H9 (cell line): ENCODE data around the gene AATK. TPM values are rescaled to one million over a fixed set of nuclear protein-coding genes. Genes with fewer than 3 reads are reported as not detected.

ENCODE experiments used
- DNase-seq: peaks from one replicate; pipeline ENCODE4 v3.0.0-alpha.2; 2017
- H2AFZ ChIP-seq: one replicate; pipeline ENCODE4 v1.6.1; 2013; ENCODE audit warnings: mild to moderate bottlenecking, low read length, control low read depth, moderate library complexity
- H2AK5ac ChIP-seq: 2 replicates; pipeline ENCODE4 v1.6.1; 2013; ENCODE audit warnings: low read length, control low read depth, mixed read lengths; ENCODE audit not compliant: insufficient read length
- H2BK120ac ChIP-seq: one replicate; pipeline ENCODE4 v1.6.1; 2013; ENCODE audit warnings: low read depth, mild to moderate bottlenecking, low read length, control low read depth, inconsistent platforms; ENCODE audit not compliant: poor library complexity, severe bottlenecking
- H2BK12ac ChIP-seq: 2 replicates; pipeline ENCODE4 v1.6.1; 2013; ENCODE audit warnings: low read length, control low read depth, mixed read lengths, low read depth; ENCODE audit not compliant: insufficient read length
- H2BK15ac ChIP-seq: 2 replicates; pipeline ENCODE4 v1.6.1; 2013; ENCODE audit warnings: low read depth, low read length, control low read depth
- H2BK20ac ChIP-seq: one replicate; pipeline ENCODE4 v1.6.1; 2013; ENCODE audit warnings: low read depth, mild to moderate bottlenecking, low read length, control low read depth, inconsistent platforms; ENCODE audit not compliant: poor library complexity, severe bottlenecking
- H2BK5ac ChIP-seq: 2 replicates; pipeline ENCODE4 v1.6.1; 2013; ENCODE audit warnings: low read length, control low read depth, mixed read lengths; ENCODE audit not compliant: insufficient read length
- H3K14ac ChIP-seq: 2 replicates; pipeline ENCODE4 v1.6.1; 2013; ENCODE audit warnings: low read length, control low read depth; ENCODE audit not compliant: insufficient read depth
- H3K18ac ChIP-seq: 2 replicates; pipeline ENCODE4 v1.6.1; 2013; ENCODE audit warnings: low read depth, mild to moderate bottlenecking, mixed read lengths, low read length, control low read depth; ENCODE audit not compliant: insufficient read length
- H3K23ac ChIP-seq: 2 replicates; pipeline ENCODE4 v1.6.1; 2013; ENCODE audit warnings: low read length, control low read depth, mixed read lengths, low read depth; ENCODE audit not compliant: insufficient read length
- H3K23me2 ChIP-seq: 2 replicates; pipeline ENCODE4 v1.6.1; 2013; ENCODE audit warnings: low read depth, mild to moderate bottlenecking, mixed read lengths, low read length, control low read depth; ENCODE audit not compliant: insufficient read length, poor library complexity, severe bottlenecking
- H3K27ac ChIP-seq: 2 replicates; pipeline ENCODE4 v1.5.1; 2013; ENCODE audit warnings: low read length, control low read depth, mixed read lengths, low read depth; ENCODE audit not compliant: insufficient read length
- H3K27me3 ChIP-seq: 2 replicates; pipeline ENCODE4 v1.6.1; 2013; ENCODE audit warnings: low read length, control low read depth, inconsistent platforms; ENCODE audit not compliant: insufficient read depth
- H3K4ac ChIP-seq: 2 replicates; pipeline ENCODE4 v1.6.1; 2013; ENCODE audit warnings: low read depth, mild to moderate bottlenecking, control low read depth, inconsistent platforms, low read length, moderate library complexity
- H3K4me1 ChIP-seq: 2 replicates; pipeline ENCODE4 v1.6.1; 2013; ENCODE audit warnings: low read length, control low read depth, inconsistent platforms; ENCODE audit not compliant: insufficient read depth
- H3K4me2 ChIP-seq: 2 replicates; pipeline ENCODE4 v1.6.1; 2013; ENCODE audit warnings: low read length, control low read depth, mixed read lengths; ENCODE audit not compliant: insufficient read length, insufficient read depth
- H3K56ac ChIP-seq: 2 replicates; pipeline ENCODE4 v1.6.1; 2013; ENCODE audit warnings: low read depth, mild to moderate bottlenecking, mixed read lengths, low read length, control low read depth; ENCODE audit not compliant: insufficient read length
- H3K79me1 ChIP-seq: 2 replicates; pipeline ENCODE4 v1.6.1; 2013; ENCODE audit warnings: low read depth, mild to moderate bottlenecking, moderate library complexity, low read length, control low read depth, inconsistent platforms; ENCODE audit not compliant: insufficient read depth, poor library complexity, severe bottlenecking
- H3K79me2 ChIP-seq: 2 replicates; pipeline ENCODE4 v1.6.1; 2013; ENCODE audit warnings: low read length, control low read depth, inconsistent platforms; ENCODE audit not compliant: insufficient read depth
- H3K9ac ChIP-seq: 2 replicates; pipeline ENCODE4 v1.6.1; 2013; ENCODE audit warnings: low read length, control low read depth, mixed read lengths; ENCODE audit not compliant: insufficient read length; ENCODE audit errors: extremely low read depth
- H3K9me3 ChIP-seq: one replicate; pipeline ENCODE4 v1.6.1; 2013; ENCODE audit warnings: low read depth, low read length, inconsistent platforms; ENCODE audit not compliant: control insufficient read depth
- H3T11ph ChIP-seq: one replicate; pipeline ENCODE4 v1.6.1; 2013; ENCODE audit warnings: mild to moderate bottlenecking, low read length, control low read depth, inconsistent platforms
- H4K20me1 ChIP-seq: one replicate; pipeline ENCODE4 v1.6.1; 2013; ENCODE audit not compliant: control insufficient read depth, insufficient read length, insufficient read depth
- H4K5ac ChIP-seq: 2 replicates; pipeline ENCODE4 v1.6.1; 2013; ENCODE audit warnings: low read depth, mild to moderate bottlenecking, mixed read lengths, low read length, control low read depth; ENCODE audit not compliant: insufficient read length
- H4K8ac ChIP-seq: replicated peaks from 2 replicates; pipeline ENCODE4 v1.6.1; 2013; ENCODE audit warnings: low read length, control low read depth, mixed read lengths, low read depth; ENCODE audit not compliant: insufficient read length
- H4K91ac ChIP-seq: 2 replicates; pipeline ENCODE4 v1.6.1; 2013; ENCODE audit warnings: low read depth, mild to moderate bottlenecking, moderate library complexity, mixed read lengths, low read length, control low read depth; ENCODE audit not compliant: insufficient read length
- H3K27ac Mint-ChIP-seq, 3 experiments: 2 replicates in 2 of 3; 3 replicates in 1 of 3; pipeline ENCODE4 v1.8.0; 2020 to 2021; ENCODE audit warnings: mixed read lengths in 3 of 3, mild to moderate bottlenecking in 1 of 3, moderate library complexity in 1 of 3
- H3K27me3 Mint-ChIP-seq: 2 replicates; pipeline ENCODE4 v1.8.0; 2021; ENCODE audit warnings: low read depth, mild to moderate bottlenecking, moderate library complexity, mixed read lengths
- H3K36me3 Mint-ChIP-seq, 3 experiments: 2 replicates in 2 of 3; 3 replicates in 1 of 3; pipeline ENCODE4 v1.8.0; 2020 to 2021; ENCODE audit warnings: low read depth in 3 of 3, mixed read lengths in 3 of 3; ENCODE audit not compliant: insufficient read depth in 1 of 3
- H3K4me1 Mint-ChIP-seq, 2 experiments: 2 replicates each; pipeline ENCODE4 v1.8.0; 2020; ENCODE audit warnings: mixed read lengths in 2 of 2
- H3K4me3 Mint-ChIP-seq, 2 experiments: 2 replicates in 1 of 2; 3 replicates in 1 of 2; pipeline ENCODE4 v1.8.0; 2020 to 2021; ENCODE audit warnings: mild to moderate bottlenecking in 2 of 2, mixed read lengths in 2 of 2, moderate library complexity in 1 of 2
- H3K9me3 Mint-ChIP-seq, 2 experiments: 2 replicates in 1 of 2; 3 replicates in 1 of 2; pipeline ENCODE4 v1.8.0; 2020; ENCODE audit warnings: mild to moderate bottlenecking in 2 of 2, mixed read lengths in 2 of 2, moderate library complexity in 1 of 2
- WGBS: extraction: QIAGEN DNeasy Blood & Tissue Kit; methylation state at CpG from one replicate; pipeline ENCODE4 v1.1.7; 2013; ENCODE audit warnings: missing lambda C conversion rate, low lambda C conversion rate, mixed read lengths; ENCODE audit not compliant: insufficient read length; ENCODE audit errors: extremely low coverage; 5-methylcytosine and 5-hydroxymethylcytosine counted together
- total RNA-seq: library from RNA; stranded (reverse); gene quantifications from 2 replicates; pipeline ENCODE4 v1.2.1, GENCODE V29; 2021
- TF ChIP-seq, protein P1 (sequence below): fragments of 200-600 bp; sonication (generic); conservative IDR thresholded peaks from 3 replicates; pipeline ENCODE4 v1.8.0; 2021; ENCODE audit warnings: antibody characterized with exemption, mild to moderate bottlenecking

AATK gene
- total RNA-seq, 1 experiment from 2014 or later = 2.4 TPM

DNA sequence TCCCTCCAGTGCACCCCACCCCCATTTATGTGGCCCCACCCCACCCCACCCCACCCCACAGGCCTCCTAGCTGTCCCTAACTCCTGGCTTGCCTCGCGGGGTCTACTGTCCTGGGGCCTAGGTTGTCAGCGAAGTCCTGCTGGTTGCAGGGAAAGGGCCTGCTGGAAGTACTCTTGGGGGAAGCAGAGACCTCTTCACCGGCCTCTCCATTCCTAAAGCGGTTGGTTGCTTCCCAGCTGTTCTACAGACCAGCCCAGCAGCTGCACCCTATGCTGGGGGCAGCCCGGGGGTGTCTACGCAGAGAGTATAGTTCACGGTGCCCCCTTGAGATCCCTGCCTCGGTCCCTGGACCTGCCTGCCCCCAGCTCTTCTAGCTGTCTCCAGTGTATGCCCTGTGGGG lies 74.9 kb downstream of the AATK start:
- no peak overlapping the region for H2BK120ac ChIP-seq
- no peak for DNase-seq
- H3K79me1 ChIP-seq = no peaks in the 10 kb centered on the region
- H3K18ac ChIP-seq = no peak overlapping the region
- H3K56ac ChIP-seq = no peak overlapping the region
- no peak overlapping the region for H3K9ac ChIP-seq
- H3K4ac ChIP-seq = no peak overlapping the region
- no peak overlapping the region for H2BK12ac ChIP-seq
- no peak overlapping the region for H4K91ac ChIP-seq
- no peak overlapping the region; the same call in 1 of the 2 replicates for H3K14ac ChIP-seq
- no peaks in the 10 kb centered on the region for H3K79me2 ChIP-seq
- Mint-ChIP-seq H3K9me3 (no peaks in the 10 kb centered on the region), H3K4me3 (no peak overlapping the region; a peak in 1 of 5 replicates), H3K27me3 (peaks cover 3% of the 10 kb centered on the region), H3K27ac (no peak overlapping the region), H3K4me1 (peaks cover 28 to 34% of the 10 kb centered on the region in 2 experiments), H3K36me3 (peaks cover 0 to 10% (median 9%) of the 10 kb centered on the region in 3 experiments; a peak in 4 of 7 replicates)
- no CpG with 5 or more reads among the region's 9 CpGs for WGBS
- no peak overlapping the region for H4K5ac ChIP-seq
- no peak overlapping the region for H2AFZ ChIP-seq
- H2AK5ac ChIP-seq = no peak overlapping the region
- H2BK5ac ChIP-seq = no peak overlapping the region
- H2BK15ac ChIP-seq = no peak overlapping the region
- H3K23me2 ChIP-seq = no peaks in the 10 kb centered on the region
- TF ChIP-seq, protein P1, sequence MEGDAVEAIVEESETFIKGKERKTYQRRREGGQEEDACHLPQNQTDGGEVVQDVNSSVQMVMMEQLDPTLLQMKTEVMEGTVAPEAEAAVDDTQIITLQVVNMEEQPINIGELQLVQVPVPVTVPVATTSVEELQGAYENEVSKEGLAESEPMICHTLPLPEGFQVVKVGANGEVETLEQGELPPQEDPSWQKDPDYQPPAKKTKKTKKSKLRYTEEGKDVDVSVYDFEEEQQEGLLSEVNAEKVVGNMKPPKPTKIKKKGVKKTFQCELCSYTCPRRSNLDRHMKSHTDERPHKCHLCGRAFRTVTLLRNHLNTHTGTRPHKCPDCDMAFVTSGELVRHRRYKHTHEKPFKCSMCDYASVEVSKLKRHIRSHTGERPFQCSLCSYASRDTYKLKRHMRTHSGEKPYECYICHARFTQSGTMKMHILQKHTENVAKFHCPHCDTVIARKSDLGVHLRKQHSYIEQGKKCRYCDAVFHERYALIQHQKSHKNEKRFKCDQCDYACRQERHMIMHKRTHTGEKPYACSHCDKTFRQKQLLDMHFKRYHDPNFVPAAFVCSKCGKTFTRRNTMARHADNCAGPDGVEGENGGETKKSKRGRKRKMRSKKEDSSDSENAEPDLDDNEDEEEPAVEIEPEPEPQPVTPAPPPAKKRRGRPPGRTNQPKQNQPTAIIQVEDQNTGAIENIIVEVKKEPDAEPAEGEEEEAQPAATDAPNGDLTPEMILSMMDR = no peak
- H3K27me3 ChIP-seq = no peaks in the 10 kb centered on the region
- H3K9me3 ChIP-seq = no peaks in the 10 kb centered on the region
- H3K4me1 ChIP-seq = no peaks in the 10 kb centered on the region; the same call in 1 of the 2 replicates
- no peak overlapping the region for H3T11ph ChIP-seq
- no peak overlapping the region for H3K4me2 ChIP-seq
- no peak overlapping the region for H2BK20ac ChIP-seq
- H3K27ac ChIP-seq = no peak overlapping the region
- no peak overlapping the region for H3K23ac ChIP-seq
- H4K8ac ChIP-seq = no peak overlapping the region
- H4K20me1 ChIP-seq = peaks cover 3% of the 10 kb centered on the region
